ENCODE data around the gene DEPDC5.

Gene DEPDC5

GRCh38 chr22:31906086-31906485 is 152.3 kb downstream of the DEPDC5 start:
- TF ChIP-seq, protein P1, sequence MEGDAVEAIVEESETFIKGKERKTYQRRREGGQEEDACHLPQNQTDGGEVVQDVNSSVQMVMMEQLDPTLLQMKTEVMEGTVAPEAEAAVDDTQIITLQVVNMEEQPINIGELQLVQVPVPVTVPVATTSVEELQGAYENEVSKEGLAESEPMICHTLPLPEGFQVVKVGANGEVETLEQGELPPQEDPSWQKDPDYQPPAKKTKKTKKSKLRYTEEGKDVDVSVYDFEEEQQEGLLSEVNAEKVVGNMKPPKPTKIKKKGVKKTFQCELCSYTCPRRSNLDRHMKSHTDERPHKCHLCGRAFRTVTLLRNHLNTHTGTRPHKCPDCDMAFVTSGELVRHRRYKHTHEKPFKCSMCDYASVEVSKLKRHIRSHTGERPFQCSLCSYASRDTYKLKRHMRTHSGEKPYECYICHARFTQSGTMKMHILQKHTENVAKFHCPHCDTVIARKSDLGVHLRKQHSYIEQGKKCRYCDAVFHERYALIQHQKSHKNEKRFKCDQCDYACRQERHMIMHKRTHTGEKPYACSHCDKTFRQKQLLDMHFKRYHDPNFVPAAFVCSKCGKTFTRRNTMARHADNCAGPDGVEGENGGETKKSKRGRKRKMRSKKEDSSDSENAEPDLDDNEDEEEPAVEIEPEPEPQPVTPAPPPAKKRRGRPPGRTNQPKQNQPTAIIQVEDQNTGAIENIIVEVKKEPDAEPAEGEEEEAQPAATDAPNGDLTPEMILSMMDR (IDR thresholded peaks at IDR 0.05), result no peak
- no peaks in the 10 kb centered on the region for H3K4me1 ChIP-seq
- H3K9me3 ChIP-seq (ENCODE audit: control insufficient read depth, low read length), result no peaks in the 10 kb centered on the region
- no peak overlapping the region for H3K27ac ChIP-seq
- no peaks in the 10 kb centered on the region for H3K27me3 ChIP-seq (ENCODE audit: control insufficient read depth, insufficient read depth, low read length)
- H3K9ac ChIP-seq, result no peak overlapping the region
- H3K79me2 ChIP-seq, result no peaks in the 10 kb centered on the region
- no peak overlapping the region for H2AFZ ChIP-seq
- no peak overlapping the region for H3K4me3 ChIP-seq (ENCODE audit: low read depth, low read length)
- H3K4me2 ChIP-seq (ENCODE audit: low read length), result no peak overlapping the region
- H3K36me3 ChIP-seq (ENCODE audit: control insufficient read depth, insufficient read depth, low read length), result no peaks in the 10 kb centered on the region

- H3K4me3 ChIP-seq (ENCODE audit: low read depth, low read length), result no peak overlapping the region
- no peak overlapping the region for H3K9ac ChIP-seq
- no peak overlapping the region for H2AFZ ChIP-seq
- TF ChIP-seq, protein P1 (IDR thresholded peaks at IDR 0.05), result no peak
- H3K9me3 ChIP-seq (ENCODE audit: control insufficient read depth, low read length), result no peaks in the 10 kb centered on the region
- H3K27ac ChIP-seq, result no peak overlapping the region
- no peaks in the 10 kb centered on the region for H3K36me3 ChIP-seq (ENCODE audit: control insufficient read depth, insufficient read depth, low read length)
- no peaks in the 10 kb centered on the region for H3K27me3 ChIP-seq (ENCODE audit: control insufficient read depth, insufficient read depth, low read length)
- H3K4me1 ChIP-seq, result no peaks in the 10 kb centered on the region
- H3K79me2 ChIP-seq, result no peaks in the 10 kb centered on the region
- no peak overlapping the region for H3K4me2 ChIP-seq (ENCODE audit: low read length)
These were observed 152.8 kb downstream of the DEPDC5 start for GRCh38 chr22:31906569-31906968.

DNA sequence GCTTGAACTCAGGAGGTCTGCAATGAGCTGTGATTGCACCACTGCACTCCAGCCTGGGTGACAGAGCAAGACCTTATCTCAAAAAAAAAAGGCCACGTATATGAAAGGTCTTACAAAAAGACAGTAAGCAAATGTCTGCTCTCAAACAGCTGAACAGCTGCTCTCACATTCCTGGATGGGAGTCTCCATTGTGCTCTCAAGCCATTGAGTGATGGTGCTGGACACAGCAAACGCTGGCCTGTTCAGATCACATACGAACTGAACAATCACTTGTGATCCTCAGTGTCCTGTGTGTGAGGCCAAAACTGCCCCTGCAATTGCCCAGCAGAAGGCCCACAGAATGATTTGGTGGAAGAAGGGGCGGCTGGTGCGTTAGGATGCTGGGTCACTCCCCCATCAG is 156.2 kb downstream of the DEPDC5 start:
- no peaks in the 10 kb centered on the region for H3K27me3 ChIP-seq (ENCODE audit: control insufficient read depth, insufficient read depth, low read length)
- H3K4me3 ChIP-seq (ENCODE audit: low read depth, low read length), result no peak overlapping the region
- H3K4me1 ChIP-seq, result no peaks in the 10 kb centered on the region
- TF ChIP-seq, protein P1 (IDR thresholded peaks at IDR 0.05), result no peak
- H3K9ac ChIP-seq, result no peak overlapping the region
- no peak overlapping the region for H3K27ac ChIP-seq
- H3K79me2 ChIP-seq, result no peaks in the 10 kb centered on the region
- no peaks in the 10 kb centered on the region for H3K9me3 ChIP-seq (ENCODE audit: control insufficient read depth, low read length)
- H2AFZ ChIP-seq, result no peak overlapping the region
- H3K36me3 ChIP-seq (ENCODE audit: control insufficient read depth, insufficient read depth, low read length), result no peaks in the 10 kb centered on the region
- no peak overlapping the region for H3K4me2 ChIP-seq (ENCODE audit: low read length)

- H3K4me2 ChIP-seq (ENCODE audit: low read length), result no peak overlapping the region
- no peaks in the 10 kb centered on the region for H3K27me3 ChIP-seq (ENCODE audit: control insufficient read depth, insufficient read depth, low read length)
- no peaks in the 10 kb centered on the region for H3K4me1 ChIP-seq
- no peaks in the 10 kb centered on the region for H3K36me3 ChIP-seq (ENCODE audit: control insufficient read depth, insufficient read depth, low read length)
- H3K9me3 ChIP-seq (ENCODE audit: control insufficient read depth, low read length), result no peaks in the 10 kb centered on the region
- no peak overlapping the region for H2AFZ ChIP-seq
- H3K9ac ChIP-seq, result no peak overlapping the region
- TF ChIP-seq, protein P1 (IDR thresholded peaks at IDR 0.05), result no peak
- no peak overlapping the region for H3K4me3 ChIP-seq (ENCODE audit: low read depth, low read length)
- no peak overlapping the region for H3K27ac ChIP-seq
- no peaks in the 10 kb centered on the region for H3K79me2 ChIP-seq
These were observed 158.0 kb downstream of the DEPDC5 start for GRCh38 chr22:31911565-31912406.

GRCh38 chr22:31912407-31912743 is 158.6 kb downstream of the DEPDC5 start:
- no peak overlapping the region for H2AFZ ChIP-seq
- no peak overlapping the region for H3K27ac ChIP-seq
- no peaks in the 10 kb centered on the region for H3K9me3 ChIP-seq (ENCODE audit: control insufficient read depth, low read length)
- TF ChIP-seq, protein P1 (IDR thresholded peaks at IDR 0.05), result no peak
- H3K36me3 ChIP-seq (ENCODE audit: control insufficient read depth, insufficient read depth, low read length), result no peaks in the 10 kb centered on the region
- H3K79me2 ChIP-seq, result no peaks in the 10 kb centered on the region
- no peaks in the 10 kb centered on the region for H3K27me3 ChIP-seq (ENCODE audit: control insufficient read depth, insufficient read depth, low read length)
- no peak overlapping the region for H3K9ac ChIP-seq
- no peaks in the 10 kb centered on the region for H3K4me1 ChIP-seq
- H3K4me3 ChIP-seq (ENCODE audit: low read depth, low read length), result no peak overlapping the region
- H3K4me2 ChIP-seq (ENCODE audit: low read length), result no peak overlapping the region

All from parathyroid adenoma (tissue), 2 donors.